PC-9 (cell line): ENCODE data around the gene NIPAL3.

Experiments used
- EZH2 ChIP-seq: fragments of 200-600 bp; sonication (generic); IDR thresholded peaks from 2 replicates; pipeline ENCODE4 v1.8.0; 2017; ENCODE audit warnings: antibody characterized with exemption, low read depth
- TF ChIP-seq, protein P1 (sequence below): fragments of 200-600 bp; sonication (generic); conservative IDR thresholded peaks from 2 replicates; pipeline ENCODE4 v1.6.1; 2017; ENCODE audit warnings: mixed run types, antibody characterized with exemption, mild to moderate bottlenecking, moderate library complexity

DNA sequence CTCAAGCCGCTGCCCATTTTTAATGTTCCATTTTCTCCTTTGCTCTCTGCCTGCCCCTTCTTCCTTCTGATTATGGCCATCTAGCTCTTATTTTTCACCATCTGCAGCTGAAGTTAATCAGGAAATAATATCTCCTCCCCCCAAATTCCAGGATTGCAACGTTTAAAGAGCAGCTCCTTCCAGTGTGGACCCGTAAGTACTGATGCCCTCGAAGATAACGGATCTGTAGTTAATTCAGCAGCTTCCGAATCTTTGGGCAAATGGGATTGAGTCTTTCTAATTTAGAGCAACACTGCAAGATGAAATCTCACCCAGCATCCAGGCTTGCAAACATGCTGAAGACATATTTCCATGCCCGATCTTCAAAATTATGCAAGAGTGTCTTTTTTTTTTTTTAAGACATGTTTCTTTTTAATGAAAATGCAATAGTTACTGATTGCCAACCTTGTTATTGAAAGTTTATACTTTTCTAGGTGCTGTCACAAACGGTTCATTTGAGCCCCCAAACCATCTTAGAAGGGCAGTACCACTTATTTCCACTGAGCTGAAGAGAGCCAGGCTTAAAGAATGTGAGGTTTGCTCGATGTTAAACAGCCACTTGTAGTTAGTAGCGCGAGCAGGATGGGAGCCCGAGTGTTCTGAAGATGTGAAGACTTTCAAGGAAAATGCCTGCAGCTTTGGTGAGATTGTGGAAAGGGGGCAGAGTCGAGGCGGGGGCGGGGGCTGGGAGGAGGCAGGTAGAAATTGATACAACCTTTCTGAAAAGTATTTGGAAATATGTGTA is 76.2 kb downstream of the NIPAL3 start:
- TF ChIP-seq, protein P1, sequence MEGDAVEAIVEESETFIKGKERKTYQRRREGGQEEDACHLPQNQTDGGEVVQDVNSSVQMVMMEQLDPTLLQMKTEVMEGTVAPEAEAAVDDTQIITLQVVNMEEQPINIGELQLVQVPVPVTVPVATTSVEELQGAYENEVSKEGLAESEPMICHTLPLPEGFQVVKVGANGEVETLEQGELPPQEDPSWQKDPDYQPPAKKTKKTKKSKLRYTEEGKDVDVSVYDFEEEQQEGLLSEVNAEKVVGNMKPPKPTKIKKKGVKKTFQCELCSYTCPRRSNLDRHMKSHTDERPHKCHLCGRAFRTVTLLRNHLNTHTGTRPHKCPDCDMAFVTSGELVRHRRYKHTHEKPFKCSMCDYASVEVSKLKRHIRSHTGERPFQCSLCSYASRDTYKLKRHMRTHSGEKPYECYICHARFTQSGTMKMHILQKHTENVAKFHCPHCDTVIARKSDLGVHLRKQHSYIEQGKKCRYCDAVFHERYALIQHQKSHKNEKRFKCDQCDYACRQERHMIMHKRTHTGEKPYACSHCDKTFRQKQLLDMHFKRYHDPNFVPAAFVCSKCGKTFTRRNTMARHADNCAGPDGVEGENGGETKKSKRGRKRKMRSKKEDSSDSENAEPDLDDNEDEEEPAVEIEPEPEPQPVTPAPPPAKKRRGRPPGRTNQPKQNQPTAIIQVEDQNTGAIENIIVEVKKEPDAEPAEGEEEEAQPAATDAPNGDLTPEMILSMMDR, result no peak
- TF ChIP-seq EZH2, result no peak
